Measurements from ENCODE around the gene MAOB. TPM values are rescaled to one million over a fixed set of nuclear protein-coding genes. Genes with fewer than 3 reads are reported as not detected.

Gene MAOB
- polyA plus RNA-seq, 3 donors: 7.2 to 111 (median 37.9) TPM

- no peak overlapping the region for H3K27ac ChIP-seq (ENCODE audit: low read depth, low read length)
- 78 to 92% (median 86%) methylated on average over 5 of the region's 5 CpGs for WGBS, 3 donors
These were observed 16.5 kb downstream of the MAOB start for GRCh38 chrX:43865791-43866190.

DNA sequence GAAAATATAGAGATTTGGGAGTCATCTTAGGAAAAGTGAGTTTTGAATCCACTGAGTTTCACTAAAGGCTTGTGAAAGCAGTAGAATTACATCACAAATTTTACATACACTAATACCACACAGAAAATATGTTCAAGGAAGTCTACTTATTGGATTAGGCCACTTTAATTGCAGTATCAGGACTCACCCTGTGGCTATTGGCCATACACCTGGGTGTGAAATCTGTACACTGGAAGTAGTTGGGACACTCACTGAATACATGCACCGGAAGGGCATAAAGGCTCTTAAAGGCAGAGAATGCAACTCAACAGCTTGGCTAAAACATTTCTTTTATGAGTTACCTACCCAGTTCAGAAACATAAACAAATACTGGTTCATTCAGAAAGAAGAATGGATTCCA lies 19.8 kb downstream of the MAOB start:
- WGBS, 3 donors: 78 to 100% (median 100%) methylated on average over 1 of the region's 1 CpG
- H3K27ac ChIP-seq (ENCODE audit: low read depth, low read length): no peak overlapping the region

DNA sequence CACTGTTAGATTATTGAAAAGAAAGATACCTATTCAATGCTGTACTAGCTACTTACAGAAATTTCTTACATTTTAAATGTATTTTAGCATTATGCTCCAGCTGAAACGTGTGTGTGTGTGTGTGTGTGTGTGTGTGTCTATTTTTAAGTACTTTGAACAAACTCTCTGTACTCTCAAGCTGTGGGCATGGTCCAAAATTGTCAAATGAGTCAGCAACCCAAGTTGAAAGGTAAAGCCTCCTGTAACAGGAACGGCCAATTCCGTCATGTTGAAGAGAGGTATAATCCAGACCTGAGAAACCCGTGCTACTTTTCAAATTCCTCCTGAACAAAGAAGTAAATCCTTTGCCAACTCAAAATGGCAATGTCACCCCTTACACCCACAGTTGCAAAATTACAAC lies 20.5 kb downstream of the MAOB start:
- no peak overlapping the region for H3K27ac ChIP-seq (ENCODE audit: low read depth, low read length)
- 50 to 62% (median 56%) methylated on average over 4 of the region's 4 CpGs for WGBS, 3 donors

- 32 to 46% (median 45%) methylated on average over 8 of the region's 8 CpGs for WGBS, 3 donors
- no peak overlapping the region for H3K27ac ChIP-seq (ENCODE audit: low read depth, low read length)
These were observed 21.4 kb downstream of the MAOB start for GRCh38 chrX:43860646-43861370.

GRCh38 chrX:43853225-43853828 lies 28.9 kb downstream of the MAOB start:
- WGBS, 3 donors: 77 to 83% (median 79%) methylated on average over 3 to 4 of the region's 6 CpGs
- H3K27ac ChIP-seq (ENCODE audit: low read depth, low read length): no peak overlapping the region

DNA sequence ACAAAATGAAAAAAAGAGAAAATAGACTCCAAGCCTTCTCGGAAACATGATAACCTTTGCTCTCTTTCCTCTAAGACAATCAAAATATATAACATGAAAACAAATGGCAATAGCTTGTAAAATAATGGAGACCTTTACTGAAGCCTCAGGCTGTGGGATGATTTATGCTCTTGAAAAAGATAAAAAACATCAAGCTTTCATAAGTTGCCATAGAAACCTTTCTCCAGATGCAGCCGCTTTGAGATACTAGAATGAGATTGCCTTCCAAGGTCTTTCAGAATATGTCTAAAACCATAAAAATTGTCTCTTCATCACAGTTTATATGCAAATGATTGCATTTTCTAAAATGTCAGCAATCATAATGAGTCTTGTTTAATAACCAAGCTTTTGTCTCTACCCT lies 31.6 kb downstream of the MAOB start:
- WGBS, 3 donors: 70 to 87% (median 82%) methylated on average over 2 of the region's 2 CpGs
- H3K27ac ChIP-seq (ENCODE audit: low read depth, low read length): no peak overlapping the region

DNA sequence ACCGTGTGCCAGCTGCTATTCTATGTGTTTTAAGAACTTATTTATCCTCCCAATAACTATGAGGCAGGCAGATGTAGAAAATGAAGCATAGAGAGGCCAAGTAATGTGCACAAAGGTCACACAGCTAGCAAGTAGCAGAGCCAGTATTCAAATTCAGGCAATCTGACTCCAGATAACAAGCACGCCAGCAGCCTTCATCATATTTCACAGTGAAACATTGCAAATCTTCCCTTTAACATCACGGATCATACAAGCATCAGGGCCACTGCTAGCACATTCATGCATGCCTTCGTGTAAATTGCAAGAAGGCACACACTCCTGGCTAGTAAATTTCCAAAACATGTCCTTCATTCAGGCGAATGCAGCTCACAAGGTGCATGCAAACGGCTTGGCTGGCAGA lies 33.1 kb downstream of the MAOB start:
- H3K27ac ChIP-seq (ENCODE audit: low read depth, low read length): no peak overlapping the region

DNA sequence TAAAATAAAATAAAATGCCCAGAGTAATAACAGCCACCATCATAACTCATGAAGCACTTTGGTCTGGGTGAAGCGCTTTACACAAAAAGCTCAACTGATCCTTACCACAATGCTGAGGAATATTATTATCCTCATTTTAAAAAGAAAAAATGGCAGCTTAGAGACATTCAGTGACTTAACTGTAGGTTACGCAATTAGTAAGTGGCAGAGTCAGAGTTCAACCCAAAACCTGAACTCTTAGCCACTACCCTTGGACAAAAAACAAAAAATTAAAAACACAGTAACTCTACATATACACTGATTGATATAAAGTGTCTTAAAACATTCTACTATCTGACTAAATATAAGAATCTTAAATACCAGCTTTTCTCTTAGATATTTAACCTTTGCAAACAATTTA lies 34.9 kb downstream of the MAOB start:
- WGBS, 3 donors: 88 to 100% (median 97%) methylated on average over 2 of the region's 2 CpGs
- no peak overlapping the region for H3K27ac ChIP-seq (ENCODE audit: low read depth, low read length)

More for the DNA sequence above, 33.1 kb downstream of the MAOB start:
- WGBS, 3 donors: 56 to 79% (median 65%) methylated on average over 6 of the region's 6 CpGs

- H3K27ac ChIP-seq (ENCODE audit: low read depth, low read length): no peak overlapping the region
These were observed 35.7 kb downstream of the MAOB start for GRCh38 chrX:43846558-43846957.

DNA sequence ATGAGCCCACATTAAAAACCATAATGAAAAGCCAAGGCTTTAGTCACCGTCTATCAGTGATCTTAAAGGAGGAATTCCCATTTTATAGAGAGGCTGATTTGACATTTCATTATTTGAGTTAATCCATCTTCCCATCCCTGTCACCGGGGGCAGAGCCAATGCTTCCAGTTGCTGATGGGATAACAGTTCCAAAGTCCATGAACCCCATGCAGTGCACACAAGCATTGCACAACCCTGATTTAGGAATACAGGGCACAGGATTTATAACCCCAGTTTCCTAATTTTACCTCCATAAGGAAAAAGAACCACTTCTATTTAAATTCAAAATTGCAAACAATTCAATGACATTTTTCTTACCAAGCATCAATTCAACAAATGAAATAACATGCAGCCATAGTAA lies 36.5 kb downstream of the MAOB start:
- H3K27ac ChIP-seq (ENCODE audit: low read depth, low read length): no peak overlapping the region
- WGBS, 3 donors: 74 to 88% (median 80%) methylated on average over 2 of the region's 2 CpGs

DNA sequence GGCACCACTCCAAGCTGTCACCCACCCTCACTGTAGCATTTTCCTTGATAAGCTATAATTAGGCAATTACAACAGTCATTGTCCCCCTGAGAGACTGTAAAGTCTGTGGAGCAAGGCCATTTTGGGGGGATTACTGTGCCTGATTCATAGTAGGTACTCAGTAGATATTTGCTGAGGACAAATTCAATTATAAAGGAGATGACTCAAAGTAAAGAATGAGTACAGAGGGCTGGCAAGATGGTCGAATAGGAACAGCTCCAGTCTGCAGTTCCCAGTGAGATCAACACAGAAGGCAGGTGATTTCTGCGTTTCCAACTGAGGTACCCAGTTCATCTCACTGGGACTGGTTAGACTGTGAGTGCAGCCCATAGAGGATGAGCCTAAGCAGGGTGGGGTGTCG lies 42.0 kb downstream of the MAOB start:
- 60 to 88% (median 82%) methylated on average over 3 of the region's 3 CpGs for WGBS, 3 donors
- H3K27ac ChIP-seq (ENCODE audit: low read depth, low read length): no peak overlapping the region

DNA sequence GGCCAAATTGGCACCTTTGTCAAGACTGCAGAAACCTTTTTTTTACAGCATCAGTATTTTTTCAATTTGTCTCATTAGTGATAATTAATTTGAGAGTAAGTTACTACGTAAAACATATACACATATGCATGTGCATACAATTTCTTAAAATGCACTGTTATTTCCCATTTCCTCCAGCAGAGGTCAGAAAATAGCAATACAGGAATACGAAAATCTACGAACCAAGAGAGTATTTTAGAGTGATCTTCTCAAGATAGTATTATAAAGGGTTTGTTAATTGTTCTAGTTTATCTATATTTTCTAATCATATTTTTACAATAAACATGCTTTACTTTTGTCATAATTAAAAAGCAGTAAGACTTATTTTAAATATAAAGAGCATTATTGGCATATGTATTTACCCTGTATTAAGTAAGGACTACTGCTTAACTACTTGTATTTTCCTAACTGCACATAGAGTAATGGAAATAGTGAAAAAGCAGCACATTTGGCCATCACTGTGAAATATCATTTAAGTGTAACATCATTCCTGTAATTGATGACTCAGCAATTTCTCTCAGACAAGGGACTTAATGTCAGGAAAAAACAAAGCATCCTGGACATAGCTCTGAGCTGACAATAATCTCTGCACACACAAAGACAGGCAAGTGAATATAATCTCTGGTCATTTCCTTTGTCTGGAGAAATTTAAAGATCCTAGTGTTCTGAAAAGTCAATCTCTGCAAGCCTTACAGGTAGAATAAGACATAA lies 45.6 kb downstream of the MAOB start:
- H3K27ac ChIP-seq (ENCODE audit: low read depth, low read length): no peak overlapping the region
- WGBS, 3 donors: 21 to 29% (median 28%) methylated on average over 3 of the region's 3 CpGs

DNA sequence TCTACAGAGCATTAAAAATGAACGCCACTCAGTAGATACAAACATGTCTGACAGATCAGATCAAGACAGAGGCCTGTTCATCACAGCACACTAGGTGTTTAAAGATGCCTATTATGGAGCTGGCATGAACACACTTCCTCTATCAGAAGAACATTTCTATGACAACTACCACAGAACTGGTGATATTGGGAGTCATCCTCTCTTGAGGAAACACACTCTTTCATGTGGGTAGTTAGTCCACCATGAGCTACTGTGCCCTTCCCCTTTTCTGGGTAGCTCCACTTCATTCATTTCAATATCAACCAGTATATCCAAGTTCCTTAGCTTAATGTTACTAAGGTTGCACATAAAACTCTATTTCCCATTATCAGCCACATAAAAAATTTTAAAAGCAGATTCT lies 46.7 kb downstream of the MAOB start:
- no peak overlapping the region for H3K27ac ChIP-seq (ENCODE audit: low read depth, low read length)
- WGBS, 3 donors: 67 to 93% (median 89%) methylated on average over 1 of the region's 1 CpG

- no peak overlapping the region for H3K27ac ChIP-seq (ENCODE audit: low read depth, low read length)
These were observed 54.5 kb downstream of the MAOB start for GRCh38 chrX:43827791-43828190.

- no peak overlapping the region for H3K27ac ChIP-seq (ENCODE audit: low read depth, low read length)
- WGBS, 3 donors: 32 to 42% (median 42%) methylated on average over 1 of the region's 1 CpG
These were observed 60.2 kb downstream of the MAOB start for GRCh38 chrX:43822014-43822413.

- WGBS, 3 donors: 73 to 85% (median 82%) methylated on average over 3 of the region's 3 CpGs
- H3K27ac ChIP-seq (ENCODE audit: low read depth, low read length): no peak overlapping the region
These were observed 64.8 kb downstream of the MAOB start for GRCh38 chrX:43817444-43817843.

- no peak overlapping the region for H3K27ac ChIP-seq (ENCODE audit: low read depth, low read length)
- WGBS, 3 donors: 53 to 65% (median 58%) methylated on average over 2 of the region's 2 CpGs
These were observed 67.0 kb downstream of the MAOB start for GRCh38 chrX:43815209-43815608.

DNA sequence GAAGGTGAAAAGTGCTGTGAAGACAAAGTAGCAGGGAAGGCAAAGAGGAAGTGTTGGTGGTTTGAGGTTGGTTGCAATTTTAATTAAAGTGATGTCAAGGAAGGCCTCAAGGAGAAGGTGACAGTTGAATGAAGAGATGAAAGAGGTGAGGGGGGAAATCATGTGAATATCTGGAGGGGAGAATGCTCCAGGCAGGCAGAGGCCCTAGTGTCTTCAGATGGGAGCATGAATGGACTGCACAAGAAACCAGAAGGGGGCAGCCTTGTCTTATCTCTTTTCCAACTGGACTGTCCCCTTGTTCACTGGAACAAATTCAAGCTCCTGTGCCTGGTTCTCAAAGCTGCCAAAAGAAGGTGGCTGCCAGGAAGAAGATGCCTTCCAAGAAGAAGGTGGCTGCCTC lies 68.4 kb downstream of the MAOB start:
- H3K27ac ChIP-seq (ENCODE audit: low read depth, low read length): no peak overlapping the region

- 52 to 81% (median 77%) methylated on average over 2 of the region's 2 CpGs for WGBS, 3 donors
- no peak overlapping the region for H3K27ac ChIP-seq (ENCODE audit: low read depth, low read length)
These were observed 68.9 kb downstream of the MAOB start for GRCh38 chrX:43813319-43813718.

DNA sequence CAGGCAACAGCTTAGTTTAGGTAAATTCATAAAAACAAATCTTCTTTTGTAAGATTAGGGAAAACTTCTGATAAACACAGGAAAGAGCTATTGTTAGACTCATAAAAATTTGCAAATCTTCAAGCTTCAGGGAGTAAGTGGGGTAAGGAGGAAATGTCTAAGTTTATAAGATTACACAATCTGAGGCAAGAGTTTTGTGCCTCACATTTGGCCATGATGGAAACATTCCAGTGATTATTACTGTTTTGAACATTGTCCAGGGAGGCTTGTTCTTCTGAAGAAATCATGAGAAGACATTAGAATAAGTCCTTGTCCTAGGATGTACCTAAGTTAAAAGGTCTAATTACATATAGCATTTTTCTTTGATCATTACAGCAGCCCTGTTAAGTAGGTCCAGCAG lies 72.8 kb downstream of the MAOB start:
- H3K27ac ChIP-seq (ENCODE audit: low read depth, low read length): no peak overlapping the region
